Neutrophil (primary cell): Measurements from ENCODE around the gene COX8C.

Experiments used
- H3K27ac ChIP-seq: fragments of 200-600 bp; sonication (generic); 2 replicates; pipeline ENCODE4 v1.5.1; 2016; ENCODE audit warnings: mild to moderate bottlenecking, moderate library complexity
- H3K27me3 ChIP-seq: fragments of 200-600 bp; sonication (generic); 2 replicates; pipeline ENCODE4 v1.6.0; 2016; ENCODE audit warnings: mild to moderate bottlenecking
- H3K36me3 ChIP-seq: fragments of 200-600 bp; sonication (generic); 2 replicates; pipeline ENCODE4 v1.5.1; 2017
- H3K4me1 ChIP-seq, 2 experiments: fragments of 200-600 bp in 1 of 2; sonication (generic) in 1 of 2; 1 replicate in 1 of 2; 2 replicates in 1 of 2; pipeline versions ENCODE4 v1.5.1 to v1.6.1; 2013 to 2016; ENCODE audit warnings: low read depth in 1 of 2, low read length in 1 of 2, mild to moderate bottlenecking in 1 of 2, moderate library complexity in 1 of 2; ENCODE audit not compliant: control insufficient read depth in 1 of 2, insufficient read depth in 1 of 2
- H3K4me3 ChIP-seq, 2 experiments: fragments of 200-600 bp in 1 of 2; sonication (generic) in 1 of 2; 1 replicate in 1 of 2; 2 replicates in 1 of 2; pipeline ENCODE4 v1.5.1; 2013 to 2016; ENCODE audit warnings: low read depth in 1 of 2, low read length in 1 of 2, mild to moderate bottlenecking in 1 of 2, moderate library complexity in 1 of 2
- H3K9me3 ChIP-seq: fragments of 200-600 bp; sonication (generic); 2 replicates; pipeline ENCODE4 v1.5.1; 2016
- CTCF ChIP-seq: fragments of 200-600 bp; sonication (generic); IDR thresholded peaks from 2 replicates; pipeline ENCODE4 v1.5.1; 2016; ENCODE audit warnings: antibody characterized with exemption

Gene COX8C

GRCh38 chr14:93317875-93318807, 28.8 kb upstream of the COX8C start:
- Histone ChIP-seq H3K36me3 (no peaks in the 10 kb centered on the region), H3K9me3 (no peaks in the 10 kb centered on the region), H3K4me1 (peaks cover 29 to 36% of the 10 kb centered on the region in 2 experiments), H3K4me3 (peak overlapping the region in 1 of 2 experiments; percentile 4), H3K27ac (peak overlapping the region; percentile 68), H3K27me3 (no peaks in the 10 kb centered on the region)
- TF ChIP-seq CTCF: no peak

GRCh38 chr14:93318927-93319326, 28.1 kb upstream of the COX8C start:
- Histone ChIP-seq H3K27ac (peak overlapping the region; percentile 11), H3K4me1 (peaks cover 29 to 39% of the 10 kb centered on the region in 2 experiments), H3K4me3 (no peak overlapping the region), H3K36me3 (no peaks in the 10 kb centered on the region), H3K9me3 (no peaks in the 10 kb centered on the region), H3K27me3 (no peaks in the 10 kb centered on the region)
- TF ChIP-seq CTCF: no peak

- TF ChIP-seq CTCF: no peak
- Histone ChIP-seq H3K27me3 (no peaks in the 10 kb centered on the region), H3K4me3 (no peak overlapping the region), H3K4me1 (peaks cover 29 to 39% of the 10 kb centered on the region in 2 experiments), H3K36me3 (no peaks in the 10 kb centered on the region), H3K9me3 (no peaks in the 10 kb centered on the region), H3K27ac (peak overlapping the region; percentile 47)
These were observed 27.5 kb upstream of the COX8C start for GRCh38 chr14:93319494-93319893.

- H3K27ac ChIP-seq: peak overlapping the region; percentile 47
- H3K4me1 ChIP-seq: peaks cover 29 to 39% of the 10 kb centered on the region in 2 experiments
- H3K9me3 ChIP-seq: no peaks in the 10 kb centered on the region
- no peak for TF ChIP-seq CTCF
- H3K27me3 ChIP-seq: no peaks in the 10 kb centered on the region
- no peak overlapping the region for H3K4me3 ChIP-seq
- no peaks in the 10 kb centered on the region for H3K36me3 ChIP-seq
These were observed 27.0 kb upstream of the COX8C start for GRCh38 chr14:93319958-93320357.

GRCh38 chr14:93320489-93320888, 26.5 kb upstream of the COX8C start:
- Histone ChIP-seq H3K27me3 (no peaks in the 10 kb centered on the region), H3K27ac (peak overlapping the region; percentile 47), H3K4me3 (no peak overlapping the region), H3K4me1 (peaks cover 29 to 39% of the 10 kb centered on the region in 2 experiments), H3K9me3 (no peaks in the 10 kb centered on the region), H3K36me3 (no peaks in the 10 kb centered on the region)
- no peak for TF ChIP-seq CTCF
